ENCODE results near the gene SNRPD1.

The SNRPD1 gene

GRCh38 chr18:21599585-21600525 lies 12.3 kb upstream of the SNRPD1 start (continued):
- TF ChIP-seq KLF17 (tag by site-specific recombination; IDR thresholded peaks at IDR 0.05) (no peak; the same call in 1 of the 2 replicates), ZNF785 (tag by site-specific recombination; IDR thresholded peaks at IDR 0.05) (no peak), MYNN (tag by site-specific recombination; IDR thresholded peaks at IDR 0.05; ENCODE audit: borderline replicate concordance) (no peak), ZNF398 (tag by site-specific recombination; IDR thresholded peaks at IDR 0.05) (peak; percentile 76), ZNF394 (tag by site-specific recombination; IDR thresholded peaks at IDR 0.05; ENCODE audit: borderline replicate concordance) (no peak), ZNF416 (tag by site-specific recombination; IDR thresholded peaks at IDR 0.05) (no peak), REST (tag by site-specific recombination; IDR thresholded peaks at IDR 0.05) (no peak; the same call in 1 of the 2 replicates), ZNF837 (tag by site-specific recombination; IDR thresholded peaks at IDR 0.05) (no peak), ZNF26 (tag by site-specific recombination; IDR thresholded peaks at IDR 0.05) (no peak), OVOL3 (tag by site-specific recombination; IDR thresholded peaks at IDR 0.05) (no peak), ZNF561 (tag by site-specific recombination; IDR thresholded peaks at IDR 0.05; ENCODE audit: borderline replicate concordance) (no peak), ZNF843 (tag by site-specific recombination; IDR thresholded peaks at IDR 0.05) (no peak), GLIS1 (tag by site-specific recombination; IDR thresholded peaks at IDR 0.05) (no peak), KLF1 (tag by site-specific recombination; IDR thresholded peaks at IDR 0.05) (no peak), ZNF548 (tag by site-specific recombination; IDR thresholded peaks at IDR 0.05) (no peak), ZNF404 (tag by site-specific recombination; IDR thresholded peaks at IDR 0.05) (no peak), ZBTB1 (tag by site-specific recombination; IDR thresholded peaks at IDR 0.05) (no peak), KLF10 (tag by site-specific recombination; IDR thresholded peaks at IDR 0.05) (no peak), HOXA7 (CRISPR knock-in tag; IDR thresholded peaks at IDR 0.05; ENCODE audit: borderline replicate concordance) (no peak), ZNF221 (tag by site-specific recombination; IDR thresholded peaks at IDR 0.05; ENCODE audit: borderline replicate concordance) (no peak)
